SK-N-SH (cell line): ENCODE data around the gene RB1.

Experiments used
- FOXM1 ChIP-seq: IDR thresholded peaks from 2 replicates; pipeline ENCODE4 v1.4.0; 2012; ENCODE audit warnings: low read depth, mild to moderate bottlenecking
- IRF3 ChIP-seq: fragments of 150-350 bp; IDR thresholded peaks from 2 replicates; pipeline ENCODE4 v1.6.1; 2016; ENCODE audit warnings: mild to moderate bottlenecking, low read depth, low read length
- MXI1 ChIP-seq: IDR thresholded peaks from 2 replicates; pipeline ENCODE4 v1.6.1; 2012; ENCODE audit warnings: mild to moderate bottlenecking, low read depth, low read length, improper control_type of control experiment
- NRF1 ChIP-seq: IDR thresholded peaks from 2 replicates; pipeline ENCODE4 v1.6.1; 2012; ENCODE audit warnings: low read depth, mild to moderate bottlenecking, low read length
- POLR2AphosphoS5 ChIP-seq: IDR thresholded peaks from 2 replicates; pipeline ENCODE4 v1.6.1; 2012; ENCODE audit warnings: low read depth, low read length
- RAD21 ChIP-seq: IDR thresholded peaks from 2 replicates; pipeline ENCODE4 v1.6.1; 2012; ENCODE audit warnings: mild to moderate bottlenecking, low read length
- REST ChIP-seq: IDR thresholded peaks from 2 replicates; pipeline ENCODE4 v1.6.1; 2012; ENCODE audit warnings: mild to moderate bottlenecking, low read depth, low read length, moderate library complexity
- RFX5 ChIP-seq: IDR thresholded peaks from 2 replicates; pipeline ENCODE4 v1.6.1; 2012; ENCODE audit warnings: mild to moderate bottlenecking, improper control_type of control experiment, low read length
- TF ChIP-seq, protein P1 (sequence below): fragments of 200-600 bp; sonication (generic); IDR thresholded peaks from 2 replicates; pipeline ENCODE4 v1.6.1; 2017; ENCODE audit warnings: antibody characterized with exemption, mild to moderate bottlenecking, moderate library complexity

DNA sequence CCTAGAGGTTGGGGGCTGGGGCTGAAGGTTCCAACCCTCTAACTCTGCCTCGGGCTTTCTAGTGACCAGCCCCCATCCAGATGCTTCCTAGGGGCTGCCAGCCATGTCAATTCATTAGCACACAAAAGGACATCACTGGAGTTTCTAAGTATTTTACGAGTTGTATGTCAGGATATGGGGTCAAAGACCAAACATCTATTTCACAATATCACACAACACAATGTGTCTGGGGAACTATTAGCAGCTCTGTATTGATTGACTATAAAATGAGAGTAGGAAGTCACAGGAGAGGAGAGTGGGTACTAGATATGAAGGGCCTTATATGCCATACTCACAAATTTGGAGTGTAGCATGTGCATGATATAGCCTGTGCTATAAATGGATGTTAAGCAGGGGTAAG lies 67.3 kb downstream of the RB1 start:
- TF ChIP-seq, protein P1, sequence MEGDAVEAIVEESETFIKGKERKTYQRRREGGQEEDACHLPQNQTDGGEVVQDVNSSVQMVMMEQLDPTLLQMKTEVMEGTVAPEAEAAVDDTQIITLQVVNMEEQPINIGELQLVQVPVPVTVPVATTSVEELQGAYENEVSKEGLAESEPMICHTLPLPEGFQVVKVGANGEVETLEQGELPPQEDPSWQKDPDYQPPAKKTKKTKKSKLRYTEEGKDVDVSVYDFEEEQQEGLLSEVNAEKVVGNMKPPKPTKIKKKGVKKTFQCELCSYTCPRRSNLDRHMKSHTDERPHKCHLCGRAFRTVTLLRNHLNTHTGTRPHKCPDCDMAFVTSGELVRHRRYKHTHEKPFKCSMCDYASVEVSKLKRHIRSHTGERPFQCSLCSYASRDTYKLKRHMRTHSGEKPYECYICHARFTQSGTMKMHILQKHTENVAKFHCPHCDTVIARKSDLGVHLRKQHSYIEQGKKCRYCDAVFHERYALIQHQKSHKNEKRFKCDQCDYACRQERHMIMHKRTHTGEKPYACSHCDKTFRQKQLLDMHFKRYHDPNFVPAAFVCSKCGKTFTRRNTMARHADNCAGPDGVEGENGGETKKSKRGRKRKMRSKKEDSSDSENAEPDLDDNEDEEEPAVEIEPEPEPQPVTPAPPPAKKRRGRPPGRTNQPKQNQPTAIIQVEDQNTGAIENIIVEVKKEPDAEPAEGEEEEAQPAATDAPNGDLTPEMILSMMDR = no peak
- TF ChIP-seq RAD21 (no peak), RFX5 (no peak), POLR2AphosphoS5 (no peak), REST (no peak), NRF1 (no peak), MXI1 (no peak), FOXM1 (no peak), IRF3 (no peak)
